Renal pelvis (tissue), 4 donors: ENCODE results near the gene ALKBH3. TPM values are rescaled to one million over a fixed set of nuclear protein-coding genes. Genes with fewer than 3 reads are reported as not detected.

Source experiments
- DNase-seq: peaks from one replicate; pipeline ENCODE4 v3.0.0-alpha.2; 2013
- polyA plus RNA-seq, 3 donors: library from polyadenylated mRNA; unstranded; fragments of 120-200 nt; gene quantifications; one replicate each; pipeline ENCODE4 v1.2.1, GENCODE V29; 2013; ENCODE audit not compliant: insufficient read length in 3 of 3

ALKBH3 gene
- polyA plus RNA-seq, 3 donors = 26.5 to 34.5 (median 32.5) TPM

- no peak for DNase-seq
Measured at GRCh38 chr11:43879789-43880639, 617 bp upstream of the ALKBH3 start.

- DNase-seq = no peak
Measured at GRCh38 chr11:43892851-43893250, 12.2 kb downstream of the ALKBH3 start.

GRCh38 chr11:43894546-43894945, 13.9 kb downstream of the ALKBH3 start:
- no peak for DNase-seq

- no peak for DNase-seq
Measured at GRCh38 chr11:43895601-43896000, 15.0 kb downstream of the ALKBH3 start.

- no peak for DNase-seq
Measured at GRCh38 chr11:43898574-43898973, 17.9 kb downstream of the ALKBH3 start.

- no peak for DNase-seq
Measured at GRCh38 chr11:43899094-43899493, 18.5 kb downstream of the ALKBH3 start.

- DNase-seq = no peak
Measured at GRCh38 chr11:43901551-43901950, 20.9 kb downstream of the ALKBH3 start.

- no peak for DNase-seq
Measured at GRCh38 chr11:43903078-43903477, 22.4 kb downstream of the ALKBH3 start.

- no peak for DNase-seq
Measured at GRCh38 chr11:43903969-43904368, 23.3 kb downstream of the ALKBH3 start.

GRCh38 chr11:43904742-43905535, 24.3 kb downstream of the ALKBH3 start:
- DNase-seq = no peak

- DNase-seq = peak; percentile 79
Measured at GRCh38 chr11:43905813-43906241, 25.2 kb downstream of the ALKBH3 start.

- no peak for DNase-seq
Measured at GRCh38 chr11:43907028-43907975, 26.7 kb downstream of the ALKBH3 start.

GRCh38 chr11:43908191-43908590, 27.6 kb downstream of the ALKBH3 start:
- no peak for DNase-seq

GRCh38 chr11:43908683-43909082, 28.1 kb downstream of the ALKBH3 start:
- DNase-seq = no peak

- no peak for DNase-seq
Measured at GRCh38 chr11:43913829-43914380, 33.3 kb downstream of the ALKBH3 start.

GRCh38 chr11:43914466-43914865, 33.8 kb downstream of the ALKBH3 start:
- DNase-seq = peak; percentile 60

GRCh38 chr11:43916621-43917020, 36.0 kb downstream of the ALKBH3 start:
- DNase-seq = no peak

GRCh38 chr11:43917851-43918250, 37.2 kb downstream of the ALKBH3 start:
- DNase-seq = no peak

GRCh38 chr11:43918662-43919061, 38.0 kb downstream of the ALKBH3 start:
- no peak for DNase-seq

- no peak for DNase-seq
Measured at GRCh38 chr11:43919852-43920597, 39.4 kb downstream of the ALKBH3 start.
